LNCAP (cell line): Measurements from ENCODE around the gene NEURL1B.

ENCODE experiments used
- TF ChIP-seq, protein P1 (sequence below): fragments of 450-650 bp; IDR thresholded peaks from 2 replicates; pipeline ENCODE4 v1.5.1; 2017; ENCODE audit warnings: mild to moderate bottlenecking

The NEURL1B gene

DNA sequence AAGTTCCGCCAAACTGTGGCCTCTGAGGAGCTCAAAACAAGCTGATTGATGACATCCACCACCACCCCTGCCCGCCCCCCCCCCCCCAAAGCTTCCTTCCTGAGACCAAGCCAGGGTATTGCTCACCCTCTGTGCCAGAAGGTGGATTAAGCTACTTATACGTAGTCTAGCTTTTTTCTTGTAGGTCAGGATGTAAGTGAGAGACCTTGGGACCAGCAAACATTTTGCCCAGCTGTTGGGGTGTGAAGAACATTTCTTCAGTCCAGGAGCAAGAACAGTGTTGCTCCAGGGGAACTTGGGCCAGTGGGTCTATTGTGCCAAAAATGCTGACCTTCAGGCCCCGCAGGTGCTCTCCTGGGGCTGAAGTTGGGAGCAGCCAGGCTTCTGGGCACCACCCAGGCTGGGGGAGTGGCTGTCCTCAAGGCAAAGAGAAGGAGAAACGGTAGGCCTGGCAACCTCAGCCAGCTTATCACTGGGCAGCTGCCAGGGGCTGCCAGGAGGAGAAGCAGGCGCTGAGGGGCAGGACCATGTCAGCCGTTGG is 18.0 kb downstream of the NEURL1B start:
- TF ChIP-seq, protein P1, sequence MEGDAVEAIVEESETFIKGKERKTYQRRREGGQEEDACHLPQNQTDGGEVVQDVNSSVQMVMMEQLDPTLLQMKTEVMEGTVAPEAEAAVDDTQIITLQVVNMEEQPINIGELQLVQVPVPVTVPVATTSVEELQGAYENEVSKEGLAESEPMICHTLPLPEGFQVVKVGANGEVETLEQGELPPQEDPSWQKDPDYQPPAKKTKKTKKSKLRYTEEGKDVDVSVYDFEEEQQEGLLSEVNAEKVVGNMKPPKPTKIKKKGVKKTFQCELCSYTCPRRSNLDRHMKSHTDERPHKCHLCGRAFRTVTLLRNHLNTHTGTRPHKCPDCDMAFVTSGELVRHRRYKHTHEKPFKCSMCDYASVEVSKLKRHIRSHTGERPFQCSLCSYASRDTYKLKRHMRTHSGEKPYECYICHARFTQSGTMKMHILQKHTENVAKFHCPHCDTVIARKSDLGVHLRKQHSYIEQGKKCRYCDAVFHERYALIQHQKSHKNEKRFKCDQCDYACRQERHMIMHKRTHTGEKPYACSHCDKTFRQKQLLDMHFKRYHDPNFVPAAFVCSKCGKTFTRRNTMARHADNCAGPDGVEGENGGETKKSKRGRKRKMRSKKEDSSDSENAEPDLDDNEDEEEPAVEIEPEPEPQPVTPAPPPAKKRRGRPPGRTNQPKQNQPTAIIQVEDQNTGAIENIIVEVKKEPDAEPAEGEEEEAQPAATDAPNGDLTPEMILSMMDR: no peak

- TF ChIP-seq, protein P1: no peak
Observed at GRCh38 chr5:172659570-172659908, 18.5 kb downstream of the NEURL1B start.

DNA sequence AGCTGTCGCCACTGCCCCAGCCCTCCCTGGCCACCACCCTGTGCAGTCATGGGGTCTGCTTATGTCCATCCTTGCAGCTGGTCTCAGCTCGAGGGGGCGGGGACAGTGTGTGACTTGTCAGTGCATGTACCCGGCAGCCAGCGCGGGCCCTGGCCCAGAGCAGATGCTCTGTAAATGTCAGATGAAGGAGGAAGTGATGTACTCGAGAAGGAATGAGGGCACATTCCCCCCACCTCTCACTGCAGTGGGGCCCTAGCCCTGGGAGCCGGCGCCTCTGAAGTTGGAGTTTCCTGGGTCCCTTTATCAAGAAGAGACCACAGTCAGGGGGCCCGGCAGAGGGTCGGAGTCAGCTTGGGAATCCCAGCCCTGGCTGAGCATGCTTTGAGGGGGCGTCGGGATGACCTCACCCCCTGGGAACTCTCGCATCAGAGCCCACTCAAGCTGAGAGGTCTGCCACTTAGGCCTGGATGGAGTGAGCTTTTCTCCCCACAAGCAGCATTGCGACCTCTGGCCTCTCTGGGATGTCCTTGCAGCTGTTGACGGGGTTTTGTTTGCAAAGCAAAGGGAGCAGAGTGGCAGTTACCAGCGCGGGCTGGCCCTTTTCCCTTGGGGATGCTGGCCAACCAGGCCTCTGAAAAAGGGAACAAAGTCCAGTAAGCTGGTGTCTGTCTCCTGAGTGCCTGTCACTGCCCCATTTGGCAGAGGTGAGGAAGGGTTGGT is 19.0 kb downstream of the NEURL1B start:
- TF ChIP-seq, protein P1: no peak

DNA sequence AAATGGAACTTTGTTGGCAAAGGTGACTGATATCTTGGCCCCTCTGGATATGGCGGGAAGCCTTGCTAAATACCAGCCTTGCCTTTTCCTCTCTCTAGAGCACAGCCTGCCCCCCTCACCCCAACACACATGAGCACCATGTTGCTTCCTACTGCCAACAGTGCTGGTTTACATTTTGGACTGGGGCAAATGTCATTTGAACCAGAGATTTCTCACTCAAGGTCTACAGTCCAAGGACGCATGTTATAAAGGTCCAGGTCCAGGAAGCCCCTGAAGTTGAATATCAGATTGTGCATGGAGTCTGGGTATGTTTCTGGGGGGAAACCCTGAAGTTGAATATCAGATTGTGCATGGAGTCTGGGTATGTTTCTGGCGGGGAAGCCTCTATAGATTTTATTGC is 19.9 kb downstream of the NEURL1B start:
- TF ChIP-seq, protein P1: no peak

- TF ChIP-seq, protein P1: no peak
Observed at GRCh38 chr5:172661526-172661925, 20.5 kb downstream of the NEURL1B start.

GRCh38 chr5:172662596-172662995 is 21.5 kb downstream of the NEURL1B start:
- TF ChIP-seq, protein P1: no peak

DNA sequence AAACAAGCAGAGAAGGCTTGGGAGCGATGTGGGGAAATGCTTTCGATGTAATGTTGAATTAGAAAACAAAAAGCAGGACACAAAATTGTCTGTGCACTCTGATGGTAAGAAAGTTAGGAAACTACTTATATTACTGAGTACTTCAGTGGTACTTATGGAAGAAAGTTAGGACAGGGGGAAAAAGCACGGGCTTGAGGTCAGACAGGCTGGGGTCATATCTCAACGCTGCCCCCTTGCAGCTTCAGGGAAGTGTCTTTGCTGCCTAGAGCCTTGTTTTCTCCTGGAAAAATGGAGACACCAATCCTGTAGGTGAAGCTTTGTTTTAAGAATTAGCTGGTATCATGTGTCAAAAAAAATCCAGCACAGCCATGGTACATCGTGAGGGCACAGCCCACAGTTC is 23.0 kb downstream of the NEURL1B start:
- TF ChIP-seq, protein P1: no peak
